GM12891 (cell line): Measurements from ENCODE around the gene SLC43A3.

Experiments
- POLR2AphosphoS5 ChIP-seq: IDR thresholded peaks from 2 replicates; pipeline ENCODE4 v1.6.1; 2011; ENCODE audit warnings: low read depth, low read length, control low read depth
- POU2F2 ChIP-seq: IDR thresholded peaks from 2 replicates; pipeline ENCODE4 v1.6.1; 2011; ENCODE audit warnings: low read depth, mild to moderate bottlenecking, control low read depth, low read length, moderate library complexity

DNA sequence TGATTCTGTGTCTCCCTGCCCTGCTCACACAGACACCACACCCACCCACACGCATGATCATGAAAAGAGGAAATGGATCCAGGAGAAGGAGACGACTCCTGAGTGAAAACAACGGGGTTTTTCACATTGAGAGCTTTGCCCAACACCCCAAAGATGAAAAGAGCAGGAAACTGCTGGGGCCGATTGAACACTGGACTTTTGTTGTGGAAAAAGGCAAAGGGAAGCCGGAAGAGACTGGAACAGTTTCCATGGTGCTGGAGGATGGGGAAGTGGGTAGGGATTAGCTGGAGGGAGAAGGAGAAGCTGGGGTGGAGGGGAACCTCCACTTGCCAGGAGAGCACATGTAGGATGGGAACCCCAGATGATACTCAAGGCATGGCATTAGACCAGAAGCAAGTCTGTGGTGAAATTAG lies 5.2 kb upstream of the SLC43A3 start:
- TF ChIP-seq POLR2AphosphoS5 = no peak
- TF ChIP-seq POU2F2 = no peak
